ENCODE results near the gene SUMO4.

DNA sequence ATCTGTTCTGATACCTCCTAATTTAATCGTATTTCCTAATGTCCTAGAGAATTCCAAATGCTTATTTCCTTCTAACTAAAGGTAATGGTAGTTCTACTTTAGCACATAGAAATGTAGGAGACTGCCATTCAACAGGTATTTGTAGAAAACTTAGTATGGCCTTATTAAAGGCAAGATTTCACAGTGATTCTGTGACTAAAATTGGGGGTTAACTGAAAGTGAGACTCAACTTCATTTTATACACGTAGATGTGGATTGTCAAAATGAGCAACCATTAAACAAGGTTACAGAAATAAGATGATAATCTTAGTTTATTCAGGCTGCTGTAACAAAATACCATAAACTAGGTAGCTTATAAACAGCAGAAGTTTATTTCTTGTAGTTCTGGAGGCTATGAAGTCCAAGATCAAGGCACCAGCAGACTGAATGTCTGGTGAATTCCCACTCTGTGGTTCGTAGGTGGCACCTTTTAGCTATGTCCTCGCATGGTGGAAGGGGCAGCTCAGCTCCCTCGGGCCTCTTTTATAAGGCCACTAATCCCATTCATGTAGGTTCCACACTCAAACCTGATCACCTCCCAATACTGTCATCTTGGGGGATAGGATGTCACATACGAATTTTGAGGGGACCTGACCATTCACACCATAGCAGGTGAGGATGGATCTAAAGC, 43.8 kb upstream of the SUMO4 start:
- TF ChIP-seq TAF1 (conservative IDR thresholded peaks at IDR 0.05) (no peak), CTCF (IDR thresholded peaks at IDR 0.05; ENCODE audit: low read depth, low read length, missing input control) (no peak), JUND (IDR thresholded peaks at IDR 0.05) (no peak), ZBTB33 (IDR thresholded peaks at IDR 0.05) (no peak), GABPA (IDR thresholded peaks at IDR 0.05 in 1 of 2, conservative IDR thresholded peaks at IDR 0.05 in 1 of 2) (no peak)
- TF ChIP-seq, protein P1, sequence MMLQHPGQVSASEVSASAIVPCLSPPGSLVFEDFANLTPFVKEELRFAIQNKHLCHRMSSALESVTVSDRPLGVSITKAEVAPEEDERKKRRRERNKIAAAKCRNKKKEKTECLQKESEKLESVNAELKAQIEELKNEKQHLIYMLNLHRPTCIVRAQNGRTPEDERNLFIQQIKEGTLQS (IDR thresholded peaks at IDR 0.05) = no peak
